Subcutaneous adipose tissue (tissue), 4 donors: ENCODE measurements around the gene PNPLA8. TPM values are rescaled to one million over a fixed set of nuclear protein-coding genes. Genes with fewer than 3 reads are reported as not detected.

ENCODE experiments used
- CTCF ChIP-seq: fragments of 450-650 bp; IDR thresholded peaks from one replicate; pipeline ENCODE4 v1.5.1; 2016; ENCODE audit warnings: low read depth, mild to moderate bottlenecking, control low read depth, antibody characterized with exemption, moderate library complexity
- total RNA-seq, 4 donors: library from RNA; depleted of rRNA; stranded (reverse); fragments of >200 nt; gene quantifications; one replicate each; pipeline ENCODE4 v1.1.0, GENCODE V29; 2016

Gene PNPLA8
- total RNA-seq, result 10 to 100 TPM; 43.2 to 83.6 (median 51.7) TPM

- no peak for TF ChIP-seq CTCF
Measured at GRCh38 chr7:108525985-108526767, at the start of gene PNPLA8. TSS of gene PNPLA8 (minus strand) at chr7:108526135. CDS start at chr7:108515491, 10,644 bp downstream.

- no peak for TF ChIP-seq CTCF
Measured at GRCh38 chr7:108575156-108575555, 49.2 kb upstream of the PNPLA8 start.

- TF ChIP-seq CTCF, result no peak
Measured at GRCh38 chr7:108572480-108572879, 46.5 kb upstream of the PNPLA8 start.

- no peak for TF ChIP-seq CTCF
Measured at GRCh38 chr7:108570146-108570755, 44.3 kb upstream of the PNPLA8 start.

- no peak for TF ChIP-seq CTCF
Measured at GRCh38 chr7:108569381-108570145, 43.6 kb upstream of the PNPLA8 start, which contains the start of the genes DNAJB9 and THAP5. TSS of gene DNAJB9 (plus strand) at chr7:108569874. CDS start at chr7:108571727, 1,853 bp downstream. TSS of gene THAP5 (minus strand) at chr7:108569706. CDS start at chr7:108569569, 137 bp downstream.

- TF ChIP-seq CTCF, result no peak
Measured at GRCh38 chr7:108568801-108569380, 43.0 kb upstream of the PNPLA8 start.
